A549 (cell line): ENCODE results near the gene NTSR1. TPM values are rescaled to one million over a fixed set of nuclear protein-coding genes. Genes with fewer than 3 reads are reported as not detected.
A peak's percentile ranks its signal among the peaks of the same experiment; 100 is the strongest.

Experiments used
- ATAC-seq, 2 experiments: fragments of 200-7000 bp in 1 of 2; fragments of >200 bp in 1 of 2; cut with Nextera tagmentation in 1 of 2; cut with Tn5 transposase in 1 of 2; 3 replicates each; pipeline versions ENCODE4 v1.8.0 to v1.9.1; 2018 to 2020; ENCODE audit warnings: mild to moderate bottlenecking in 1 of 2, moderate library complexity in 1 of 2
- CTCF ChIA-PET: fragments of 300-600 bp; sonication (Branson Sonifier 250); formaldehyde crosslinking; extraction: SDS; loops from one replicate; lab custom pipeline; 2021; ENCODE audit warnings: antibody characterized with exemption, inconsistent platforms; lab: Yijun Ruan, JAX
- POLR2A ChIA-PET: fragments of 350-600 bp; formaldehyde crosslinking; extraction: SDS; loops from one replicate; lab custom pipeline; 2021; ENCODE audit warnings: antibody characterized with exemption, inconsistent platforms; lab: Yijun Ruan, JAX
- DNase-seq, 2 experiments: peaks; one replicate each; pipeline versions ENCODE4 v3.0.0 to v3.0.0-alpha.2; 2011 to 2016; ENCODE audit warnings: low read depth in 1 of 2, low spot score in 1 of 2
- FAIRE-seq: peaks from 2 replicates; lab custom pipeline; 2011; peaks lifted over from hg19 to GRCh38; lab: Jason Lieb, UNC
- H3K27ac ChIP-seq, 2 experiments: fragments of >200 bp; sonication (Bioruptor Twin); formaldehyde crosslinking; 3 replicates each; pipeline ENCODE4 v1.5.1; 2016 to 2017
- H3K4me1 ChIP-seq: fragments of >200 bp; sonication (Bioruptor Twin); formaldehyde crosslinking; 3 replicates; pipeline ENCODE4 v1.6.1; 2016
- H3K4me2 ChIP-seq: fragments of >200 bp; sonication (Bioruptor Twin); formaldehyde crosslinking; 3 replicates; pipeline ENCODE4 v1.6.1; 2016
- H3K4me3 ChIP-seq: fragments of >200 bp; sonication (Bioruptor Twin); formaldehyde crosslinking; 3 replicates; pipeline ENCODE4 v1.5.1; 2016
- H3K9me3 ChIP-seq: fragments of >200 bp; sonication (Bioruptor Twin); formaldehyde crosslinking; 3 replicates; pipeline ENCODE4 v1.6.1; 2016
- ATOH8 ChIP-seq: fragments of 250-450 bp; sonication (Bioruptor Pico); IDR thresholded peaks from 2 replicates; pipeline ENCODE4 v1.5.0; 2020; ENCODE audit warnings: low read depth, mild to moderate bottlenecking, moderate library complexity
- BCL3 ChIP-seq: fragments of >200 bp; sonication (Bioruptor Twin); formaldehyde crosslinking; IDR thresholded peaks from 3 replicates; pipeline ENCODE4 v1.6.1; 2016
- CEBPB ChIP-seq, 2 experiments: fragments of >200 bp in 1 of 2; sonication (Bioruptor Twin) in 1 of 2; formaldehyde crosslinking in 1 of 2; IDR thresholded peaks; 2 replicates each; pipeline ENCODE4 v1.6.1; 2012 to 2016
- CTCF ChIP-seq: fragments of >200 bp; sonication (Bioruptor Twin); formaldehyde crosslinking; IDR thresholded peaks from 3 replicates; pipeline ENCODE4 v1.5.1; 2016
- E2F6 ChIP-seq: IDR thresholded peaks from 2 replicates; pipeline ENCODE4 v1.6.1; 2012; ENCODE audit warnings: low read depth, borderline replicate concordance
- FOSB ChIP-seq: fragments of 250-450 bp; sonication (Bioruptor Pico); IDR thresholded peaks from 2 replicates; pipeline ENCODE4 v1.5.0; 2020; ENCODE audit warnings: mild to moderate bottlenecking, moderate library complexity
- HOXA7 ChIP-seq: fragments of 250-450 bp; sonication (Bioruptor Pico); IDR thresholded peaks from 2 replicates; pipeline ENCODE4 v1.5.0; 2020; ENCODE audit warnings: mild to moderate bottlenecking, moderate library complexity
- HOXB5 ChIP-seq: fragments of 250-450 bp; sonication (Bioruptor Pico); IDR thresholded peaks from 2 replicates; pipeline ENCODE4 v1.5.0; 2020; ENCODE audit warnings: mild to moderate bottlenecking, moderate library complexity
- JUN ChIP-seq, 2 experiments: fragments of >200 bp; sonication (Bioruptor Twin); formaldehyde crosslinking; IDR thresholded peaks; 2 replicates in 1 of 2; 3 replicates in 1 of 2; pipeline ENCODE4 v1.6.1; 2016 to 2017
- KDM1A ChIP-seq: fragments of 200-600 bp; sonication (generic); IDR thresholded peaks from 2 replicates; pipeline ENCODE4 v1.6.1; 2016; ENCODE audit warnings: low read depth, mild to moderate bottlenecking
- KDM5A ChIP-seq: fragments of 200-600 bp; sonication (generic); IDR thresholded peaks from 2 replicates; pipeline ENCODE4 v1.6.1; 2016; ENCODE audit warnings: antibody characterized with exemption, mild to moderate bottlenecking
- MAFK ChIP-seq: fragments of 450-650 bp; IDR thresholded peaks from 2 replicates; pipeline ENCODE4 v1.6.1; 2014; ENCODE audit not compliant: partially characterized antibody
- MAX ChIP-seq: IDR thresholded peaks from 2 replicates; pipeline ENCODE4 v1.6.1; 2012
- NFE2L2 ChIP-seq: fragments of 150-350 bp; conservative IDR thresholded peaks from 2 replicates; pipeline ENCODE4 v1.6.1; 2014; ENCODE audit warnings: low read length
- NR3C1 ChIP-seq: fragments of >200 bp; sonication (Bioruptor Twin); formaldehyde crosslinking; IDR thresholded peaks from 3 replicates; pipeline ENCODE4 v1.6.1; 2017
- PHF8 ChIP-seq: fragments of 200-600 bp; sonication (generic); IDR thresholded peaks from 2 replicates; pipeline ENCODE4 v1.6.1; 2016; ENCODE audit warnings: low read depth, mild to moderate bottlenecking, antibody characterized with exemption, moderate library complexity, borderline replicate concordance
- POLR2A ChIP-seq: IDR thresholded peaks from 2 replicates; pipeline ENCODE4 v1.6.1; 2012; ENCODE audit warnings: mild to moderate bottlenecking, low read length
- RARB ChIP-seq: fragments of 250-450 bp; sonication (Bioruptor Pico); IDR thresholded peaks from 2 replicates; pipeline ENCODE4 v1.8.0; 2021; ENCODE audit warnings: mild to moderate bottlenecking, moderate library complexity
- REST ChIP-seq: fragments of 200-600 bp; sonication (generic); IDR thresholded peaks from 2 replicates; pipeline ENCODE4 v1.6.1; 2016; ENCODE audit warnings: antibody characterized with exemption, mild to moderate bottlenecking, moderate library complexity
- USF2 ChIP-seq: fragments of 450-650 bp; IDR thresholded peaks from 2 replicates; pipeline ENCODE4 v1.6.1; 2014; ENCODE audit warnings: antibody characterized with exemption
- ZFP36 ChIP-seq: fragments of 450-650 bp; IDR thresholded peaks from 2 replicates; pipeline ENCODE4 v1.6.1; 2014; ENCODE audit warnings: borderline replicate concordance; ENCODE audit not compliant: partially characterized antibody
- ZSCAN20 ChIP-seq: fragments of 250-450 bp; sonication (Bioruptor Pico); IDR thresholded peaks from 2 replicates; pipeline ENCODE4 v1.8.0; 2022; ENCODE audit warnings: mild to moderate bottlenecking, moderate library complexity
- WGBS: methylation state at CpG from one replicate; pipeline ENCODE4 v1.1.6; 2017; ENCODE audit errors: missing lambda C conversion rate; 5-methylcytosine and 5-hydroxymethylcytosine counted together
- polyA plus RNA-seq, 4 experiments: library from polyadenylated mRNA; depleted of rRNA in 3 of 4; stranded (reverse); fragments of >200 nt; fragmentation: RNase III in 1 of 4; extraction: RNeasy Plus Mini Kit Qiagen cat#74134 plus additional on column Dnase treatment in 1 of 4; gene quantifications; 2 replicates in 3 of 4; 3 replicates in 1 of 4; pipeline ENCODE4 v1.2.3, GENCODE V29; 2011 to 2017

Gene NTSR1
- polyA plus RNA-seq, 2 of the 4 experiments (the other 2 are of a cell fraction) = 0.03 TPM; not detected in 1

- FAIRE-seq = no peak
- no peak for DNase-seq
- TF ChIP-seq NR3C1 (no peak), REST (no peak), FOSB (CRISPR knock-in tag) (no peak), E2F6 (no peak), JUN (IDR thresholded peaks at IDR 0.05) (no peak), PHF8 (no peak), ZFP36 (no peak), CTCF (no peak), ATOH8 (CRISPR knock-in tag) (no peak), KDM5A (no peak), MAFK (no peak), USF2 (no peak), ZSCAN20 (CRISPR knock-in tag) (no peak)
- Histone ChIP-seq H3K4me2 (no peak overlapping the region), H3K27ac (0 out of 6 replicates have a peak overlapping the region, but pooled peaks of 1 of the 2 experiments have one; percentile 15), H3K9me3 (no peaks in the 10 kb centered on the region), H3K4me1 (peaks cover 21% of the 10 kb centered on the region), H3K4me3 (no peak overlapping the region)
- ATAC-seq = no peak
- POLR2A ChIA-PET = no interaction called here
- CTCF ChIA-PET = interaction anchor here (1.5 kb wide), 1 partner anchor 55 kb away, joined by 7 read pairs; no protein-coding TSS in a partner anchor
- 81% methylated on average over 14 of the region's 14 CpGs for WGBS
Observed at GRCh38 chr20:62736407-62737071, 27.9 kb downstream of the NTSR1 start.

GRCh38 chr20:62737271-62737811 is 28.7 kb downstream of the NTSR1 start:
- FAIRE-seq = no peak
- Histone ChIP-seq H3K9me3 (no peaks in the 10 kb centered on the region), H3K27ac (no peak overlapping the region), H3K4me1 (peaks cover 21% of the 10 kb centered on the region), H3K4me2 (no peak overlapping the region), H3K4me3 (no peak overlapping the region)
- WGBS = 83% methylated on average over 17 of the region's 20 CpGs
- ATAC-seq = no peak
- ChIA-PET POLR2A (no interaction called here), CTCF (interaction anchor here (1.4 kb wide), 1 partner anchor 10 kb away, joined by 3 read pairs; no protein-coding TSS in a partner anchor)
- DNase-seq = no peak
- TF ChIP-seq POLR2A = no peak
- no peak for TF ChIP-seq BCL3
- no peak for TF ChIP-seq RARB (CRISPR knock-in tag)
- TF ChIP-seq NR3C1 = no peak
- TF ChIP-seq ZSCAN20 (CRISPR knock-in tag) = no peak
- no peak for TF ChIP-seq CEBPB (IDR thresholded peaks at IDR 0.05)
- TF ChIP-seq KDM1A = no peak
- TF ChIP-seq E2F6 = no peak
- no peak for TF ChIP-seq MAX
- TF ChIP-seq NFE2L2 = no peak
- TF ChIP-seq HOXB5 (CRISPR knock-in tag) = no peak
- no peak for TF ChIP-seq ZFP36
- TF ChIP-seq HOXA7 = no peak
